GM21717 (cell line): ENCODE data around the gene PANX3.
"Not testable (repeated sequence)": the region's sequence is repeated elsewhere in the genome, so short reads cannot be mapped to it uniquely, and the experiment has no call there.

Experiments
- ATAC-seq: cut with Tn5 transposase; IDR thresholded peaks from one replicate; pipeline ENCODE4 v1.9.1; 2021; ENCODE audit warnings: mild to moderate bottlenecking, moderate library complexity; ENCODE audit not compliant: unreplicated experiment

PANX3 gene

GRCh38 chr11:124611064-124611463, at the start of gene PANX3:
TSS of gene PANX3 (plus strand) at chr11:124611428. CDS start at chr11:124611557, 129 bp downstream.
- no peak for ATAC-seq

GRCh38 chr11:124569697-124570096, 41.5 kb upstream of the PANX3 start, which contains the start of gene OR8A1:
TSS of gene OR8A1 (plus strand) at chr11:124569997. CDS start at chr11:124570120, 123 bp downstream.
- ATAC-seq = no peak

GRCh38 chr11:124570160-124570559, 41.1 kb upstream of the PANX3 start:
- ATAC-seq = no peak

GRCh38 chr11:124577716-124578427, 33.4 kb upstream of the PANX3 start:
- ATAC-seq = no peak

- ATAC-seq = no peak
Observed at GRCh38 chr11:124578761-124579160, 32.5 kb upstream of the PANX3 start.

GRCh38 chr11:124581817-124582216, 29.4 kb upstream of the PANX3 start:
- ATAC-seq = no peak

GRCh38 chr11:124582565-124582964, 28.7 kb upstream of the PANX3 start:
- no peak for ATAC-seq

GRCh38 chr11:124583781-124584180, 27.4 kb upstream of the PANX3 start:
- no peak for ATAC-seq

- ATAC-seq = no peak
Observed at GRCh38 chr11:124584681-124585372, 26.4 kb upstream of the PANX3 start.

- no peak for ATAC-seq
Observed at GRCh38 chr11:124586238-124586860, 24.9 kb upstream of the PANX3 start.

- ATAC-seq = no peak
Observed at GRCh38 chr11:124591430-124591829, 19.8 kb upstream of the PANX3 start.

GRCh38 chr11:124592627-124593026, 18.6 kb upstream of the PANX3 start:
- no peak for ATAC-seq

- ATAC-seq = no peak
Observed at GRCh38 chr11:124595302-124595701, 15.9 kb upstream of the PANX3 start.

- no peak for ATAC-seq
Observed at GRCh38 chr11:124597626-124598025, 13.6 kb upstream of the PANX3 start.

- no peak for ATAC-seq
Observed at GRCh38 chr11:124600621-124601320, 10.5 kb upstream of the PANX3 start.

GRCh38 chr11:124602193-124602592, 9.0 kb upstream of the PANX3 start:
- ATAC-seq = no peak

- ATAC-seq = not testable (repeated sequence)
Observed at GRCh38 chr11:124602723-124603122, 8.5 kb upstream of the PANX3 start.

- ATAC-seq = no peak
Observed at GRCh38 chr11:124605719-124606118, 5.5 kb upstream of the PANX3 start.

GRCh38 chr11:124608147-124608546, 3.1 kb upstream of the PANX3 start:
- no peak for ATAC-seq

GRCh38 chr11:124610295-124610694, 933 bp upstream of the PANX3 start:
- no peak for ATAC-seq

- no peak for ATAC-seq
Observed at GRCh38 chr11:124612045-124612444, 817 bp downstream of the PANX3 start.
